DMS 273 (cell line): Measurements from ENCODE around the gene ZFHX2.
"Not testable (repeated sequence)": the region's sequence is repeated elsewhere in the genome, so short reads cannot be mapped to it uniquely, and the experiment has no call there.

ENCODE experiments used
- DNase-seq: peaks from one replicate; lab custom pipeline; 2025; ENCODE audit not compliant: unreplicated experiment; lab: John Stamatoyannopoulos, UW

ZFHX2 gene

DNA sequence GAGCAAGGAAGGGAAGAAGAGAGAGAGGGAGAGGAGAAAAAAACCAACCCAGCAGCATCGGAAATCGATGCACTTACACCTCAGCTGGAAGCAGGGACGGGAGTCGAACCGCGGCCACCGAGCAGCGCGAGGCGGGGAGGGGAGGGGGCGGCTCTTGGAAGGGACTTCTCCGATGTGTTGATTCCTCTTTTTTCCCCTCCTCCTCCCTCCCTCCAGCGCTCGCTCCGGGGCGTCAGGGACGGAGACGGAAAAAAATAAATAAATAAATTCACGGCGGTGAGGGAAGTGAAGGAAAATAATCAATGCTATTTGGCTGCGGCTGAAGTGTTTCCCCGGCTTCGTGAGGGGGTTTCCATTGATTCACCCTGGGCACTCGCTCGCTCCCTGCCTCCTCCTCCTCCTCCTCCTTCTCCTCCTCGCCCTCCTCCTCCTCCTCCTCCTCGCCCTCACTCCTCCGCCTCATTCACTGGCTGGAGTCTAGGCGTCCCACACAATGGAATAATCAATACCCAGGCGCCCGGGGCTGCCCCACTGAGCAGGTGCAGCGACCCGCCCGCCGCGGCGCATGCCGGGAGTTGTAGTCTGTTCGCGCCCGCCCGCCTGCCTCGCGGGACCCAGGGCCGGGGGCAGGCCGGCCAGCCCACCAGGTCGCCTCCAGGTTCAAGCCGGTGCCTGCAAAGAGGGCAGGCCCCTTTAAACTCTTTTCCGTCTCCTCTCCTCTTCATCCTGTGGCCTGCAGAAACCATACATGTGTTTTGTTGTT lies at the start of gene ZFHX2:
ZFHX2 (minus strand) TSS at position 500 of the 763 bp plus-strand sequence. CDS start 16,440 bp downstream, outside the sequence.
- DNase-seq: peak; percentile 90

DNA sequence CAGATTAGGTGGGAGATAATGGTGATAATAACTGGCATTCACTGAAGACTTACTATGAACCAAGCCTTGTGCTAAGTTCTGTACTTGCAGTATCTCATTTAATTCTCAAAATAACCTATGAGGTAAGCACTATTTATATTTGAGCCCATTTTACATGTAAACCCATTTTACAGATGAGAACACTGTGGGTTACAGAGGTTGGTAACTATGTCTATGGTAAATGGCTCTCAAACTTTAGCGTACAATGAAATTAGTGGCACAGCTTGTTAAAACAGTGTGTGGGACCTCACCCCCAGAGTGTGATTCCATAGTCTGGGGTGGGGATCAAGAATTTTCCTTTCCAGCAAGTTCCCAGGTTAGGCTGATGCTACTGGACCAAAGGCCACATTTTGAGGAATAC lies 49.2 kb upstream of the ZFHX2 start:
- DNase-seq: no peak

DNA sequence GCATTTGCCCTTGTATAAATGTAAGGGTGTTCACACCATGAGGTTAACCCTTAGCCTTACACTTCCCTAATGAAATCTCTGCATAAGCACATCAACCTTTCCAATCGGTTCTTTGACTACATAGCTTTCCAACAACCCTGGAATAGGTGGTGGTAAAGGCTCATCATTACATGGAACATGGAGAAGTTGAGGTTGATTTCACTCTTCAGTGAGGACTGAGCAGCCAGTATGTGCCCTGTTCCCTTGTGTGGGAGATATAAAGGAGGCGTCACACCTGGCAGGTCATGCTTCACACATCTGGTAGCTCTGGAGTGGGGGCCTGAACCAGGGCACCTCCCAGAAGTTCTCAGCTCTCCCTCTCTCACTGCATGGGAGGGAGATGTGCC lies 48.8 kb upstream of the ZFHX2 start:
- DNase-seq: no peak

DNA sequence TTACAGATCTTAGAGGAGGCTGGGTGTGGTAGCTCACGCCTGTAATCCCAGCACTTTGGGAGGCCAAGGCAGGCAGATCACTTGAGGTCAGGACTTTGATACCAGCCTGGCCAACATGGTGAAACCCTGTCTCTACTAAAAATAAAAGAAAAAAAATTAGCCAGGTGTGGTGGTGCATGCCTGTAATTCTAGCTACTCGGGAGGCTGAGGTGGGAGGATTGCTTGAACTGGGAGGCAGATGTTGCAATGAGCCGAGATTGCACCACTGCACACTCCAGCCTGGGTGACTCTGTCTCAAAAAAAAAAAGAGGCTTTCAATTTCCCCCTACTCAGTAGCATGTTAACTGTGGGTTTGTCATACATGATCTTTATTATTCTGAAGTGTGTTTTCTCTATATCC lies 42.6 kb upstream of the ZFHX2 start:
- DNase-seq: not testable (repeated sequence)

DNA sequence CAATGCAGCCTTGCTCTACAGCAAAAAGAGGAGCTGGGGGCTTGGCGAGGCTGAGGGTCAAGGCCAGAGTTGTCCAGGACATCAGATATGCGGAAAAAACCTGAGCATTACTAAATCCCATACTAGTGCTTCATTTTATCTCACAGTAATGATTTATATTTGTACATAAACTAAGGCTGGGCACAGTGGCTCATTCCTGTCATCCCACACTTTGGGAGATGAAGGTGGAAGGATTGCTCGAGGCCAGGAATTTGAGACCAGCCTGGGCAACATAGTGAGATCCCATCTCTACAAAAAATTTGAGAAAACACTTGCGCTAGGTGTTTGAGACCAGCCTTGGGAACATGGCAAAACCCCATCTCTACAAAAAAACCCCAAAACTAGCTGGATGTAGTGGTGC lies 38.6 kb upstream of the ZFHX2 start:
- DNase-seq: no peak

DNA sequence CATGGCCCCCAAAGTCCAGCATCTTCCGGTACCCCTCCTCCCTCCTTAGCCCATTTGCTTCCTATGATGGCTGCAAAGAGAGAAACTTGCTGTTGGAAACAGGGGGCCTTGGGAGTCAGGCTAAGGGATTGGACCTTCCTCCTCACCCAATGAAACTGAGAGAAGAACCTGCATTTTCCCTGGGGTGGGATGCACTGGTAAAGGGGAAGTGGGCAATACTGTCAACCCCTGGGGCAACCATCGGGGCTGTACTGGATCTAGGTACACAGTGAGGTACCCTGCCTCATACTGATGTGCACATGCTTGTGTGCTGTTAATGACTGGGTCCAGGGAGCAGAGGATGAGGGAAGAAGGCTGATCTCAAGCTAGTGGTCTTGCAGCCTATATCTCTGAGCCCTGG lies 38.0 kb upstream of the ZFHX2 start:
- DNase-seq: no peak

DNA sequence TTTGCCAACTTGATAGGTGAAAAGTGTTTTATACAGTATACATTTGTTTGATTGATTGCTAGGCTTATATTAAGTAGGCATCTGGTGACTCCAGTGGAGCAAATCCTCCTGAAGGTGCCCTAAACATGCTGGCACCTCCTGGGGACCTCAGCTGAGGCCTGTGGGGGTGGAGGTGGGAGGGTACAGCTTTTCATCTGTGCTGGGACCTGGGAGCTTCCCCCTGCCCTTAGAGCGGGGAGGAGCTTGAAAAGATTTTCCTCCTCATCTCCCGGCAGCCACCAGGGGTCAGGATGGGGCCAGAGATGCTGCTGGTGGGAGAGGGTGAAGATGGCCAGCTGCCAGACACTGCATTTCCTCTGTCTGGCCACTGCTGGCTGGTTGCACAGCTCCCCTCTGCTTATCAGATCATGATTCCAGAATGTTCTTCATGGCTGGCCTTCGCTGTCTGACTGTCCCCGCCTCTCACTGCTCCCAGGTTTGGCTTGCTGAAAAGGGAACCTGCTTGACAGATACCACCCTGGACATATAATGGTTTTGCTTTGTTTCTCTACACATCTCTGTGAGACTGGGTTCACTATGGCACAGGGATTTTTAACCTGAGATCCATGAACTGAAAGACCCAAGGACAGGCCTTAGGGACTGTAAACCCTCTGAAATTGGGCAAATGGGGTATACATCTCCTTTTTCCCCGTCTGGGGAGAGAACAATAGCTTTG lies 37.5 kb upstream of the ZFHX2 start:
- DNase-seq: peak; percentile 95

DNA sequence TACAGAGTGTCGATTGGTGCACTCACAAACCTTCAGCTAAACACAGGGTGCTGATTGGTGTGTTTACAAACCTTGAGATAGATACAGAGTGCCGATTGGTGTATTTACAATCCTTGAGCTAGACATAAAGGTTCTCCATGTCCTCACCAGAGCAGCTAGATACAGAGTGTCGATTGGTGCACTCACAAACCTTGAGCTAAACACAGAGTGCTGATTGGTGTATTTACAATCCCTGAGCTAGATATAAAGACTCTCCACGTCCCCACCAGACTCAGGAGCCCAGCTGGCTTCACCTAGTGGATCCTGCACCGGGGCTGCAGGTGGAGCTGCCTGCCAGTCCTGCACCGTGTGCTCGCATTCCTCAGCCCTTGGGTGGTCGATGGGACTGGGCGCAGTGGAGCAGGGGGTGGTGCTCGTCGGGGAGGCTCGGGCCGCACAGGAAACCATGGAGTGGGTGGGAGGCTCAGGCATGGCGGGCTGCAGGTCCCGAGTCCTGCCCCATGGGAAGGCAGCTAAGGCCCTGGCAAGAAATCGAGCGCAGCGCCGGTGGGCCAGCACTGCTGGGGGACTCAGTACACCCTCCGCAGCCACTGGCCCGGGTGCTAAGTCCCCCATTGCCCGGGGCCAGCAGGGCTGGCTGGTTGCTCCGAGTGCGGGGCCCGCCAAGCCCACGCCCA lies 33.1 kb upstream of the ZFHX2 start:
- DNase-seq: not testable (repeated sequence)

DNA sequence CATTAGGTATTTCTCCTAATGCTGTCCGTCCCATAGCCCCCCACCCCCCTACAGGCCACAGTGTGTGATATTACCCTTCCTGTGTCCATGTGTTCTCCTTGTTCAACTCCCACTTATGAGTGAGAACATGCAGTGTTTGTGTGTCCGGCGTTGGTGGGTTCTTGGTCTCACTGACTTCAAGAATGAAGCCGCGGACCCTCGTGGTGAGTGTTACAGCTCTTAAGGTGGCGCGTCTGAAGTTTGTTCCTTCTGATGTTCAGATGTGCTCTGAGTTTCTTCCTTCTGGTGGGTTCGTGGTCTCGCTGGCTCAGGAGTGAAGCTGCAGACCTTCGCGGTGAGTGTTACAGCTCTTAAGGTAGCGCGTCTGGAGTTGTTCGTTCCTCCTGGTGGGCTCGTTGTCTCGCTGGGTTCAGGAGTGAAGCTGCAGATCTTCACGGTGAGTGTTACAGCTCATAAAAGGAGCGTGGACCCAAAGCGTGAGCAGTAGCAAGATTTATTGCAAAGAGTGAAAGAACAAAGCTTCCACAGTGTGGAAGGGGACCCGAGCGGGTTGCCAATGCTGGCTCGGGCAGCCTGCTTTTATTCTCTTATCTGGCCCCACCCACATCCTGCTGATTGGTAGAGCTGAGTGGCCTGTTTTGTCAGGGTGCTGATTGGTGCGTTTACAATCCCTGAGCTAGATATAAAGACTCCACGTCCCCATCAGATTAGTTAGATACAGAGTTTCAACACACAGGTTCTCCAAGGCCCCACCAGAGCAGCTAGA lies 32.4 kb upstream of the ZFHX2 start:
- DNase-seq: not testable (repeated sequence)

DNA sequence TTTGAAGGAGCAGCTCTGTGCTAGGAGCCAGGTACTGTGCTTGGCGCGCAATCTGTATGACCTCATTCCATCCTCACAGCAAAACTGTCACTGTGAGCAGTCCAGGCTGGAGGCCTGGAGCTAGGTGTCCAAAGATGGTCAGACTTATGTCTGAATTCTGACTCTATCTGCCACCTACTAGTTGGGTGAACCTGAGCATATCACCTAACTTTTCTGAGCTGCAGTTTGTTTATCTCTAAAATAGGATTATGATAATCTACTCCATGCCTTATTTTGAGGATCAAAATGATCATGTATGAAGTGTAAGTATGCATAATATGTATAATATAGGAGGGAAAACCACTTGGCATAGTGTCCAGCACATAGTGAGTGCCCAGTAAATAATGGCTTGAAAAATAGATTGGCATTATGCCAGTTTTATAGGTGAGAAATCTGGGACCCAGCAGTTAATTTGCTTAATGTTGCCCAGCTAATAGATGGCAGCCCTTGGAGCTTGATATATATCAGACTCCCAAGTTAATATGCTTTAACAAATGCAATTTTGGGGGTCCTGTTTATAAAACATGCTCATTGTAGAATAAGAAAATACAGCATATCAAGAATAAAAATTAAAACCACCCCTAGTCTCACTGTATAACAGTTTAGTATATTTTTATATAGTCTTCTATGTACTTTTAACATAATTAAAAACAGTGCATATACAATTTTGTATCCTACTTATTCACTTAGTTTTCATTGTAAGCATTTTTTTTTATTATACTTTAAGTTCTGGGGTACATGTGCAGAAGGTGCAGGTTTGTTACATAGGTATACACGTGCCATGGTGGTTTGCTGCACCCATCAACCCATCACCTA lies 31.6 kb upstream of the ZFHX2 start:
- no peak for DNase-seq

DNA sequence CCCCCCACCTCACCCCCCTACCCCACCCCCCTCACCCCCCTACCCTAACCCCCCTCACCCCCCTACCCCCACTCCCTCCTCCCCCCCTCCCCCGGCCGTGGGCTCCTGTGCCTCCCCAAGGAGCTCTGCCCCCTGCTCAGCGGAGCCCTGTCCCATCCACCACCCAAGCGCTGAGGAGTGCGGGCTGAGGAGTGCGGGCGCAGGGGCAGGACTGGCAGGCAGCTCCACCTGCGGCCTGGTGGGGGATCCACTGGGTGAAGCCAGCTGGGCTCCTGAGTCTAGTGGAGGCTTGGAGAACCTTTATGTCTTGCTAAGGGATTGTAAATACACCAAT lies 29.4 kb upstream of the ZFHX2 start:
- peak; percentile 18 for DNase-seq

DNA sequence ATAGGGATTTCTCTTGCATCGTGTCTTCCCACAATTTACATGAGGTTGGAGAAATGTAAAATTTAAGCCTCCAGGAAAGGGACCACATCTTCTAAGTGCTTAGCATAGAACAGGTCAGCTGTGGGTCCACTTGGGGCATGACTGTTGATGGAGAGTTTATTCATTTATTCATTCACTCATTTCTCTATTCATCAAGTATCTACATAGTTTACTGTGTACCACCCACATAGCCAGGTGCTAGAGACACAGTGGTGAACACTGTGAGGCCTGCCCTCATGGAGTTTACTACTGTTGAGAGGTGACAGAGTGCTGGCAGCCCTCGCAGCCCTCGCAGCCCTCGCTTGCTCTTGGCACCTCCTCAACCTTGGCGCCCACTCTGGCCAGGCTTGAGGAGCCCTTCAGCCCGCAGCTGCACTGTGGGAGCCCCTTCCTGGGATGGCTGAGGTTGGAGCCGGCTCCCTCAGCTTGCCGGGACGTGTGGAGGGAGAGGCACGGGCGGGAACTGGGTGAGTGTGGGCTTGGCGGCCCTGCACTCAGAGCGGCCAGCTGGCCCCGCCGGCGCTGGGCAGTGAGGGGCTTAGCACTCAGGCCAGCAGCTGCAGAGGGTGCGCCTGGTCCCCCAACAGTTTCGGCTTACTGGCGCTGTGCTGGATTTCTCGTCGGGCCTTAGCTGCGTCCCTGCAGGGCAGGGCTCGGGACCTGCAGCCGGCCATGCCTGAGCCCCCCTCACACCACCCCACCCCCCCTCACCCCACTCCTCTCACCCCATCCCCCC lies 28.8 kb upstream of the ZFHX2 start:
- no peak for DNase-seq

DNA sequence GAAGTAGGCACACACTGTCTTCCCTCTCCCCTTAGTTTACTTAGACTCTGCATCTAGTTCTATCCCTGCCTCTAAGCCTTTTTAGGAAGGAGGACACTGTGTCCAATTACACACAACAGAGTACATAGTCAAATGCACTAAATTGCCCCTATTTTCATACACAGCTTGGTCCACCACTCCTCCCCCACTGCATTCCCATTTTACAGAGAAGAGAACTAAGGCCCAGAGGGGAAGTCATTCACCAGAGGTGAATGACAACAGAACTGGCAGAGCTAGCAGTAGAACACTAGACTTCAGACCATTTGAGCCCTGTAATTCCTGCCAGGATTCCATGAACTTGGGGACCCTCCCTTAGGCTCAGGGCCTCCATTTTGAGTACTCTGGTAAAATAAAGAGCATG lies 28.2 kb upstream of the ZFHX2 start:
- no peak for DNase-seq

DNA sequence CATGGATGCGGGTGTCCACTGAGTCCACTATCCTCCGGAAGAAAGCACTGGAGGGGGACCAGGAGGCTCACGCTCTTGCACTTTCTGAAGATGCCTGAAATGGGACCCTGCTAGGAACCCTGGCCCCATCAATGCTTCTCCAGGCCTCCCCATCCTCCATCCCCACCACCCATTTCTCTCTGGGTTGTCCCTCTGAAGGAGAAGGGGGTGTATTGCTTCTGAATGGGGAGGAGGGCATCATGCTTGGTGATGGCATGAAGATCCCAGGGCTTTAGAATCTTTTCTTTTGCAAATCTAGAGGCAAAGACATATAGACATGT lies 27.7 kb upstream of the ZFHX2 start:
- DNase-seq: no peak

DNA sequence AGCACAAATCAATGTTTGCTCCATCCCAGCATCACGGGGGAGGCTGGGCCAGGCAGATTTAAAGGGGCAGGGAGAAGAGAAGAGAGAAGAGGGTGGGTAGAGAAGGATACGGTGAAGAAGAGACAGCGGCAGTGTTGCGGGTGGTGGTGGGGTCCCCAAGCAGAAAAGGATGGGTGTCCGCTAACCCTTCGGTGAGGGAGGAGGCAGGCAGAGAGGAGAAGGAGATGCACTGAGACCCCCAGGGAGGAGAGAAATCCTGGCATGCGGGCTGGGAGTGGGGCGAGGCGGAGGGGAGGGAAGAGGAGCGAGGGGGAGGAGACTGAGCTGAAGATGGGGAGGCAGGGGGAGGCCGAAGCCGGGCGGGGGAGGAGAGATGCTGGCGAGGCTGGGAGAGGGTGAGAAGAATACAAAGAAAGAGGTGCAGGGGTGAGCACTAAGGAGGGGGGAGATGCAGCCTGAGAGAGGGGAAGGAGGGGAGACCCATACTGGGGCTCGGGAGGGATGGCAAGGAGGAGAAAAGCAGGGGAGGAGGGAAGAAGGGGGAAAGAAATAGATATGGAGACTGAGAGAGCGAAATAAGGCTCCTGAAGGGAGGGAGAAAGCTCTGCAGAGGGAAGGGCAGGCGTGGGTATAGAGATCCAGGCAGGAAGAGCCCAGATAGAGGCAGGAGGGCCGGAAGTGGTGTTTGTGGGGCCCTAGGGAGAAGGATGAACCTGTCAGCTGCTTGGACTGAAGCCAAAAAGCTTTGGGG lies 27.2 kb upstream of the ZFHX2 start, which contains the start of gene JPH4:
JPH4 (minus strand) TSS at position 231 of the 751 bp plus-strand sequence. CDS start 1,337 bp downstream, outside the sequence.
- no peak for DNase-seq

DNA sequence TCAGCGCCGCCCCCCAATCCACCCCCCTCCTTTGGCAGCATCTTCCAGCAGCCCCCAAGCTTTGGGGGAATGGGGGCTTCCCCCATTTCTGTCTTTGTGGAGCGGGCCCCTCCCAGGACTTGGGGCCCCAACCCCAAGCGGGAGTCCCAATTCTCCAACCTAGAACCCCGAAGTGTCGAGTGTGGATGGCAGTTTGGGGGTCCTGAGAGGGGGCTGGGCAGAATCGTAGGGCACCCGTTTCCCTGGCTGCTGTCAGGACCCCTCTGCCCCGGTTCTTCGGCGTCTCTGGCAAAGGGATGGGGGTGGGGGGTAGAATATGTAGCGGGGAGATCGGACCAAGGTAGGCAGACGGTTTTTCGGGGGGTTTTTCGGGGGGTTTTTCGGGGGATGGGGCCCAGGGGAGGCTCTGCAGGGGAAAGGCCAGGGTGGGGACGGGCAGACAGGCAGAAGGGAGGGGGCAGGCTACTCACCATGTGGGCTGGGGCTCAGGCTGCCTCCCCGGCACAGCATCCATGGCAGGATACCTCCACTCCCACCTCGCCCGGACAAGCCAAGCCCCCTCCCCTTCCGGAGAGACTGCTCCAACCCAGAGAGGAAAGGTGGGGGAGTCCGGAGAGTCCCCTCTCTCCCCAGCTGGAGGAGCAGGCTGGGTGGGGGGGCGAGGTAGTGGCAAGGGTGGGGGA lies 26.3 kb upstream of the ZFHX2 start:
- DNase-seq: no peak

DNA sequence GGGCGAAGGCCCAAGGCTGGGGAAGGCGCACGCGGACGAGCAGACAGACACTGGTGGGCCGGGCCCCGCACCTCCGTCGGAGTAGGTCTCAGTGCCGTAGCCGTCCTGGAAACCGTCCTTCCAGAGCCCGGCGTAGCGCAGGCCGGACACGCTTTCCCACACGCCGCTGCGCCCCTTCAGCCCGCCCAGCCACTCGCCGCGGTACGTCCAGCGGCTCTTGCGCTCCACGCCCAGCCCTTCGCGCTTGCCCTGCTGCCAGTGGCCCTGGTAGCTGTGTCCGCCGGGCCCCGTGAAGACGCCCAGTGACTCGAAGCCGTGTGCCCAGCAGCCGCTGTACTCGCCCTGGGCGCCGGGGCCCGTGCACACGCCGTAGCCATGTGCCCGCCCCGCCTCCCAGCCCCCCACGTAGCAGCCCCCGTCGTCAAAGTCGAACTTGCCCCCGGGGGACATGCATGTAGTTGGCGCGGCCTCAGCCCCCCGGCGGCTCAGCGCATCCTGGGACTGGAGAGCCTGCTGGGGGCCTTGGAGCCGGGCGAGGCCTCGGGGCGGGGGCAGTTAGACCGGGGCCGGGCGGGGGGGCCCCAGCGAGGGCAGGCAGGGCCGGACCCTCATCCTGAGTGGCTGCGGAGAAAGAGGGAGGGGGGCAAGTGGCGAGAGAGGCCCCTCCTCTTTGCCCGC lies 25.6 kb upstream of the ZFHX2 start:
- DNase-seq: no peak
